RPMI8226 (cell line): ENCODE measurements around the gene IL2RA.

Source experiments
- DNase-seq: peaks from one replicate; pipeline ENCODE4 v3.0.0-alpha.2; 2015

Gene IL2RA

GRCh38 chr10:6037422-6037821 lies 24.7 kb downstream of the IL2RA start:
- DNase-seq: no peak

- DNase-seq: no peak
Observed at GRCh38 chr10:6036861-6037321, 25.3 kb downstream of the IL2RA start.

- no peak for DNase-seq
Observed at GRCh38 chr10:6035931-6036575, 26.1 kb downstream of the IL2RA start.

GRCh38 chr10:6035101-6035834 lies 26.9 kb downstream of the IL2RA start:
- DNase-seq: no peak

GRCh38 chr10:6034371-6034770 lies 27.8 kb downstream of the IL2RA start:
- no peak for DNase-seq

- DNase-seq: peak; percentile 32
Observed at GRCh38 chr10:6033954-6034353, 28.2 kb downstream of the IL2RA start.

- DNase-seq: no peak
Observed at GRCh38 chr10:6030940-6031339, 31.2 kb downstream of the IL2RA start.

- DNase-seq: no peak
Observed at GRCh38 chr10:6030217-6030616, 31.9 kb downstream of the IL2RA start.

- DNase-seq: no peak
Observed at GRCh38 chr10:6027929-6028328, 34.2 kb downstream of the IL2RA start.

GRCh38 chr10:6025683-6026255 lies 36.4 kb downstream of the IL2RA start:
- no peak for DNase-seq

GRCh38 chr10:6024334-6024682 lies 37.9 kb downstream of the IL2RA start:
- no peak for DNase-seq

- DNase-seq: no peak
Observed at GRCh38 chr10:6023661-6024333, 38.4 kb downstream of the IL2RA start.

GRCh38 chr10:6022660-6023059 lies 39.5 kb downstream of the IL2RA start:
- no peak for DNase-seq

- DNase-seq: no peak
Observed at GRCh38 chr10:6020826-6021225, 41.3 kb downstream of the IL2RA start.

- DNase-seq: no peak
Observed at GRCh38 chr10:6019796-6020195, 42.4 kb downstream of the IL2RA start.

- no peak for DNase-seq
Observed at GRCh38 chr10:6019010-6019782, 43.0 kb downstream of the IL2RA start.

- no peak for DNase-seq
Observed at GRCh38 chr10:6018422-6018821, 43.7 kb downstream of the IL2RA start.

- no peak for DNase-seq
Observed at GRCh38 chr10:6017781-6018354, 44.3 kb downstream of the IL2RA start.

GRCh38 chr10:6014241-6014761 lies 47.9 kb downstream of the IL2RA start:
- peak; percentile 72 for DNase-seq

- DNase-seq: no peak
Observed at GRCh38 chr10:6013413-6014192, 48.6 kb downstream of the IL2RA start.

GRCh38 chr10:6012121-6012905 lies 49.9 kb downstream of the IL2RA start:
- no peak for DNase-seq
